ENCODE measurements around the gene PAN3. TPM values are rescaled to one million over a fixed set of nuclear protein-coding genes. Genes with fewer than 3 reads are reported as not detected.

The PAN3 gene
- total and polyA plus RNA-seq, 2 experiments from 2014 or later: 27.4 to 58.2 TPM

DNA sequence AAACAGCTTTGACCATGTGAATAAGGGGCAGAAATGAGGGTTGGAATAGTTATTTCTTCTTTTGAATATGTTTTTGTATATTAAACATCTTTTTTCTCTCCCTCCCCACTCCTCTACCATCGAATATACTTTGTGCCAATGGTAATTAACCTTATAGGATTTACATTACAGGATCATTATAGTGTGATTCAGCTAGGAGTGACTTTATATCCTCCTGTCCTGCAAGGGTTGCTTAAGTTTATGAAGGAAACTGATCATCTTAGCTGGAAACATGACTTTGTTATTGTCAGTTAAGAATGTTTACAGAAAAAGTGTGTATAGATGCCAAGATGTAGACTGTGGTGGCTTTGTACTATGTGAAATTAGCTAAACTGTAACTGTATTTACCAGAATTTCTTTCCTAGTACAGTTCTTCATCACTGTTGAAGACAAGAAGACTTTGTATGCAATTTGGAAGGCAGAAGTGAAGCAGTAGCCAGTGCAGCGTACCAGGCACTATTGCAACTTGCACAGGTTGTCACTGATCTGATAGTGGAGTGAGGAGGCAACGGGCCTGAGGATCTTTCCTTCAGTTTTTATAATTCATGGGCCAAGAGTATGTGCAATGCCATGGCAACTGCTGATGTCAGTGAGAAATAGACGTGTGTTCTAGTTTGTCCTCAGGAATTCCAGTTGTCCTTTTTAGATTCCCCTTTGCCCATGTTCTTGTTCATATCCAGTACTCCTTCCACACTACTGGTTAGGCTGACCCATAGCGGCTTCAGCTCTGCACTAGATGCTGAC is 8.2 kb upstream of the PAN3 start:
- TF ChIP-seq EZH2phosphoT487 (IDR thresholded peaks at IDR 0.05; ENCODE audit: unreplicated experiment) (no peak), CTCF (conservative IDR thresholded peaks at IDR 0.05; ENCODE audit: low read depth in 2 of 2) (no peak), ZNF114 (CRISPR knock-in tag; IDR thresholded peaks at IDR 0.05) (no peak), NANOG (IDR thresholded peaks at IDR 0.05; ENCODE audit: borderline replicate concordance) (no peak), JUNB (IDR thresholded peaks at IDR 0.05; ENCODE audit: unreplicated experiment) (no peak), POLR2AphosphoS5 (IDR thresholded peaks at IDR 0.05; ENCODE audit: low read depth) (no peak), ZNF331 (CRISPR knock-in tag; IDR thresholded peaks at IDR 0.05; ENCODE audit: low read depth) (no peak), EZH2 (IDR thresholded peaks at IDR 0.05; ENCODE audit: low read depth, unreplicated experiment) (no peak)
- TF ChIP-seq, protein P1, sequence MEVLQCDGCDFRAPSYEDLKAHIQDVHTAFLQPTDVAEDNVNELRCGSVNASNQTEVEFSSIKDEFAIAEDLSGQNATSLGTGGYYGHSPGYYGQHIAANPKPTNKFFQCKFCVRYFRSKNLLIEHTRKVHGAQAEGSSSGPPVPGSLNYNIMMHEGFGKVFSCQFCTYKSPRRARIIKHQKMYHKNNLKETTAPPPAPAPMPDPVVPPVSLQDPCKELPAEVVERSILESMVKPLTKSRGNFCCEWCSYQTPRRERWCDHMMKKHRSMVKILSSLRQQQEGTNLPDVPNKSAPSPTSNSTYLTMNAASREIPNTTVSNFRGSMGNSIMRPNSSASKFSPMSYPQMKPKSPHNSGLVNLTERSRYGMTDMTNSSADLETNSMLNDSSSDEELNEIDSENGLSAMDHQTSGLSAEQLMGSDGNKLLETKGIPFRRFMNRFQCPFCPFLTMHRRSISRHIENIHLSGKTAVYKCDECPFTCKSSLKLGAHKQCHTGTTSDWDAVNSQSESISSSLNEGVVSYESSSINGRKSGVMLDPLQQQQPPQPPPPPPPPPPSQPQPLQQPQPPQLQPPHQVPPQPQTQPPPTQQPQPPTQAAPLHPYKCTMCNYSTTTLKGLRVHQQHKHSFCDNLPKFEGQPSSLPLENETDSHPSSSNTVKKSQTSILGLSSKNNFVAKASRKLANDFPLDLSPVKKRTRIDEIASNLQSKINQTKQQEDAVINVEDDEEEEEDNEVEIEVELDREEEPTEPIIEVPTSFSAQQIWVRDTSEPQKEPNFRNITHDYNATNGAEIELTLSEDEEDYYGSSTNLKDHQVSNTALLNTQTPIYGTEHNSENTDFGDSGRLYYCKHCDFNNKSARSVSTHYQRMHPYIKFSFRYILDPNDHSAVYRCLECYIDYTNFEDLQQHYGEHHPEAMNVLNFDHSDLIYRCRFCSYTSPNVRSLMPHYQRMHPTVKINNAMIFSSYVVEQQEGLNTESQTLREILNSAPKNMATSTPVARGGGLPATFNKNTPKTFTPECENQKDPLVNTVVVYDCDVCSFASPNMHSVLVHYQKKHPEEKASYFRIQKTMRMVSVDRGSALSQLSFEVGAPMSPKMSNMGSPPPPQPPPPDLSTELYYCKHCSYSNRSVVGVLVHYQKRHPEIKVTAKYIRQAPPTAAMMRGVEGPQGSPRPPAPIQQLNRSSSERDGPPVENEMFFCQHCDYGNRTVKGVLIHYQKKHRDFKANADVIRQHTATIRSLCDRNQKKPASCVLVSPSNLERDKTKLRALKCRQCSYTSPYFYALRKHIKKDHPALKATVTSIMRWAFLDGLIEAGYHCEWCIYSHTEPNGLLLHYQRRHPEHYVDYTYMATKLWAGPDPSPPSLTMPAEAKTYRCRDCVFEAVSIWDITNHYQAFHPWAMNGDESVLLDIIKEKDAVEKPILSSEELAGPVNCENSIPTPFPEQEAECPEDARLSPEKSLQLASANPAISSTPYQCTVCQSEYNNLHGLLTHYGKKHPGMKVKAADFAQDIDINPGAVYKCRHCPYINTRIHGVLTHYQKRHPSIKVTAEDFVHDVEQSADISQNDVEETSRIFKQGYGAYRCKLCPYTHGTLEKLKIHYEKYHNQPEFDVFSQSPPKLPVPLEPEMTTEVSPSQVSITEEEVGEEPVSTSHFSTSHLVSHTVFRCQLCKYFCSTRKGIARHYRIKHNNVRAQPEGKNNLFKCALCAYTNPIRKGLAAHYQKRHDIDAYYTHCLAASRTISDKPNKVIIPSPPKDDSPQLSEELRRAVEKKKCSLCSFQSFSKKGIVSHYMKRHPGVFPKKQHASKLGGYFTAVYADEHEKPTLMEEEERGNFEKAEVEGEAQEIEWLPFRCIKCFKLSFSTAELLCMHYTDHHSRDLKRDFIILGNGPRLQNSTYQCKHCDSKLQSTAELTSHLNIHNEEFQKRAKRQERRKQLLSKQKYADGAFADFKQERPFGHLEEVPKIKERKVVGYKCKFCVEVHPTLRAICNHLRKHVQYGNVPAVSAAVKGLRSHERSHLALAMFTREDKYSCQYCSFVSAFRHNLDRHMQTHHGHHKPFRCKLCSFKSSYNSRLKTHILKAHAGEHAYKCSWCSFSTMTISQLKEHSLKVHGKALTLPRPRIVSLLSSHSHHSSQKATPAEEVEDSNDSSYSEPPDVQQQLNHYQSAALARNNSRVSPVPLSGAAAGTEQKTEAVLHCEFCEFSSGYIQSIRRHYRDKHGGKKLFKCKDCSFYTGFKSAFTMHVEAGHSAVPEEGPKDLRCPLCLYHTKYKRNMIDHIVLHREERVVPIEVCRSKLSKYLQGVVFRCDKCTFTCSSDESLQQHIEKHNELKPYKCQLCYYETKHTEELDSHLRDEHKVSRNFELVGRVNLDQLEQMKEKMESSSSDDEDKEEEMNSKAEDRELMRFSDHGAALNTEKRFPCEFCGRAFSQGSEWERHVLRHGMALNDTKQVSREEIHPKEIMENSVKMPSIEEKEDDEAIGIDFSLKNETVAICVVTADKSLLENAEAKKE (CRISPR knock-in tag; IDR thresholded peaks at IDR 0.05): no peak
- H3F3A ChIP-seq (replicated peaks; ENCODE audit: low read depth): no peaks in the 10 kb centered on the region
- H3K4me1 ChIP-seq (ENCODE audit: insufficient read depth): no peaks in the 10 kb centered on the region
- H3K9me3 Mint-ChIP-seq: no peaks in the 10 kb centered on the region
- no peak for DNase-seq (ENCODE audit: low spot score)
- no peak overlapping the region for H3K4me3 ChIP-seq
- H3K4me2 ChIP-seq: no peak overlapping the region
- no peak overlapping the region for H3K27ac Mint-ChIP-seq
- no peaks in the 10 kb centered on the region for H3K27me3 ChIP-seq (ENCODE audit: insufficient read depth)
- no peak overlapping the region for H3K4me3 Mint-ChIP-seq
- H3K79me2 ChIP-seq (replicated peaks; ENCODE audit: insufficient read depth): no peaks in the 10 kb centered on the region
- H3K36me3 ChIP-seq (ENCODE audit: insufficient read depth): no peaks in the 10 kb centered on the region
- H3K27me3 Mint-ChIP-seq (ENCODE audit: insufficient read depth, low read depth, poor library complexity): peaks cover 3% of the 10 kb centered on the region
- no peak overlapping the region for H2AFZ ChIP-seq
- ATAC-seq: no peak
- no peak overlapping the region for H3K27ac ChIP-seq (ENCODE audit: low read depth)
- H3K36me3 Mint-ChIP-seq (ENCODE audit: low read depth): no peaks in the 10 kb centered on the region
- no peaks in the 10 kb centered on the region for H3K9me2 ChIP-seq (ENCODE audit: insufficient read depth)
- no peaks in the 10 kb centered on the region for H3K4me1 Mint-ChIP-seq
- no peaks in the 10 kb centered on the region for H4K20me1 ChIP-seq (replicated peaks; ENCODE audit: insufficient read depth)

Data from GM23338 (cell line).